22Rv1 (cell line): ENCODE measurements around the gene SAT2.
A peak's percentile ranks its signal among the peaks of the same experiment; 100 is the strongest.

ENCODE experiments used
- H3K27ac ChIP-seq: fragments of 450-650 bp; 2 replicates; pipeline ENCODE4 v1.5.1; 2017
- ZFX ChIP-seq: fragments of 450-650 bp; IDR thresholded peaks from 2 replicates; pipeline ENCODE4 v1.6.1; 2017; ENCODE audit warnings: antibody characterized with exemption, borderline replicate concordance
- TF ChIP-seq, protein P1 (sequence below): fragments of 450-650 bp; IDR thresholded peaks from 2 replicates; pipeline ENCODE4 v1.5.1; 2017; ENCODE audit warnings: mild to moderate bottlenecking

Gene SAT2

DNA sequence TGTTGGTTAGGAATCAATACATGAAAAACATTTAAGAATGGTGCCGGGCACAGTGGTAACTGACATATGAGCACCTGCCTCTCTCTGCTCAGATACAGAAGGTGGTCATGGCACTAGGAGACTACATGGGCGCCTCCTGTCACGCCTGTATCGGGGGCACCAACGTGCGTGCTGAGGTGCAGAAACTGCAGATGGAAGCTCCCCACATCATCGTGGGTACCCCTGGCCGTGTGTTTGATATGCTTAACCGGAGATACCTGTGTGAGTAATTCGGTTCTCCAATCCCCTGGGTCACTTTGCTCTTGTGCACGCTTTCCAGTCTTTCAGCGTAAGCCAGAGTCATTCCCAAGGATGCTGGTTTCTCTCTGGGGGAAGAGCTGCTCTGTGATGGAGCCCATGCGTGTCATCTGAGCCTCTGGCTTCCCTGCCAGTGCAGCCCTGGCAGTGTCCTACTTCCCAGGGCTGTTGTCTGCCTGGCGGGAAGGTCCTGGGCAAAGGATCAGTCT lies 51.1 kb downstream of the SAT2 start:
- peak overlapping the region; percentile 99 for H3K27ac ChIP-seq
- TF ChIP-seq, protein P1, sequence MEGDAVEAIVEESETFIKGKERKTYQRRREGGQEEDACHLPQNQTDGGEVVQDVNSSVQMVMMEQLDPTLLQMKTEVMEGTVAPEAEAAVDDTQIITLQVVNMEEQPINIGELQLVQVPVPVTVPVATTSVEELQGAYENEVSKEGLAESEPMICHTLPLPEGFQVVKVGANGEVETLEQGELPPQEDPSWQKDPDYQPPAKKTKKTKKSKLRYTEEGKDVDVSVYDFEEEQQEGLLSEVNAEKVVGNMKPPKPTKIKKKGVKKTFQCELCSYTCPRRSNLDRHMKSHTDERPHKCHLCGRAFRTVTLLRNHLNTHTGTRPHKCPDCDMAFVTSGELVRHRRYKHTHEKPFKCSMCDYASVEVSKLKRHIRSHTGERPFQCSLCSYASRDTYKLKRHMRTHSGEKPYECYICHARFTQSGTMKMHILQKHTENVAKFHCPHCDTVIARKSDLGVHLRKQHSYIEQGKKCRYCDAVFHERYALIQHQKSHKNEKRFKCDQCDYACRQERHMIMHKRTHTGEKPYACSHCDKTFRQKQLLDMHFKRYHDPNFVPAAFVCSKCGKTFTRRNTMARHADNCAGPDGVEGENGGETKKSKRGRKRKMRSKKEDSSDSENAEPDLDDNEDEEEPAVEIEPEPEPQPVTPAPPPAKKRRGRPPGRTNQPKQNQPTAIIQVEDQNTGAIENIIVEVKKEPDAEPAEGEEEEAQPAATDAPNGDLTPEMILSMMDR: no peak
- TF ChIP-seq ZFX: no peak
